Loucy (cell line): Measurements from ENCODE around the gene CACNA2D1.

ENCODE experiments used
- EZH2phosphoT487 ChIP-seq: fragments of 200-600 bp; IDR thresholded peaks from 2 replicates; pipeline ENCODE4 v1.6.1; 2018; ENCODE audit warnings: antibody characterized with exemption, mild to moderate bottlenecking, moderate library complexity, borderline replicate concordance
- TF ChIP-seq, protein P1 (sequence below): fragments of 200-600 bp; sonication (generic); conservative IDR thresholded peaks from 2 replicates; pipeline ENCODE4 v1.5.1; 2014; ENCODE audit warnings: mild to moderate bottlenecking, antibody characterized with exemption, low read length

DNA sequence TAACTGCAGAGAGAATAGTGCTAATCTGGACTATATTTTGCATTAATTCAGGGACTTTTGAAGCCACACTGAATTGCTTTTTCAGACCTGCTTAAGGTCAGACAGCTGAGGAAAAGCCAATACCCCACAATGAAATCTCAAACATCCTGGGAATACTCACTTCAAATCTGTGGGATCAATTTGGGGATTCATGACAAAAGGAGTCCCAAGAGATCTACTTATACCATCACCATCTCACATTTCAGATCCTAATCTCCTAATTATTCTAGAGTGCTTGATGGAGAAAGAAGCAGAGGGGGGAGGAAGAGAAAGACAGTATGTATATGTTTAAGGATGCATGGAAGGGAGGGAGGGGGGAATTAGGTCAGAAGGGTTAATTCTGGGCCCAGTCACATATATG, 202.2 kb downstream of the CACNA2D1 start:
- TF ChIP-seq, protein P1, sequence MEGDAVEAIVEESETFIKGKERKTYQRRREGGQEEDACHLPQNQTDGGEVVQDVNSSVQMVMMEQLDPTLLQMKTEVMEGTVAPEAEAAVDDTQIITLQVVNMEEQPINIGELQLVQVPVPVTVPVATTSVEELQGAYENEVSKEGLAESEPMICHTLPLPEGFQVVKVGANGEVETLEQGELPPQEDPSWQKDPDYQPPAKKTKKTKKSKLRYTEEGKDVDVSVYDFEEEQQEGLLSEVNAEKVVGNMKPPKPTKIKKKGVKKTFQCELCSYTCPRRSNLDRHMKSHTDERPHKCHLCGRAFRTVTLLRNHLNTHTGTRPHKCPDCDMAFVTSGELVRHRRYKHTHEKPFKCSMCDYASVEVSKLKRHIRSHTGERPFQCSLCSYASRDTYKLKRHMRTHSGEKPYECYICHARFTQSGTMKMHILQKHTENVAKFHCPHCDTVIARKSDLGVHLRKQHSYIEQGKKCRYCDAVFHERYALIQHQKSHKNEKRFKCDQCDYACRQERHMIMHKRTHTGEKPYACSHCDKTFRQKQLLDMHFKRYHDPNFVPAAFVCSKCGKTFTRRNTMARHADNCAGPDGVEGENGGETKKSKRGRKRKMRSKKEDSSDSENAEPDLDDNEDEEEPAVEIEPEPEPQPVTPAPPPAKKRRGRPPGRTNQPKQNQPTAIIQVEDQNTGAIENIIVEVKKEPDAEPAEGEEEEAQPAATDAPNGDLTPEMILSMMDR: no peak
- TF ChIP-seq EZH2phosphoT487: no peak
